ENCODE results near the gene DTWD2. TPM values are rescaled to one million over a fixed set of nuclear protein-coding genes. Genes with fewer than 3 reads are reported as not detected.

The DTWD2 gene
- total RNA-seq, 2 donors from 2014 or later: 1.9 to 2.7 TPM

Other genes starting within 250 kb of the DTWD2 start
- gene DMXL1, start 82.5 kb upstream of the DTWD2 start, total RNA-seq: 10 to 100 TPM; 21.2 to 36.0 TPM

Data from activated T-helper 17 cell treated with anti-CD3 and anti-CD28 coated beads, Interleukin-2, amount 50 U/mL, for 72 hours (primary cell).